Upper lobe of right lung (tissue), 1 donor: ENCODE measurements around the gene MCOLN1. TPM values are rescaled to one million over a fixed set of nuclear protein-coding genes. Genes with fewer than 3 reads are reported as not detected.
A peak's percentile ranks its signal among the peaks of the same experiment; 100 is the strongest.

ENCODE experiments used
- ATAC-seq: fragments of 200-7000 bp; cut with Tn5 transposase; one replicate; pipeline ENCODE4 v1.9.1; 2020; ENCODE audit warnings: mild to moderate bottlenecking, moderate library complexity
- DNase-seq: peaks from one replicate; pipeline ENCODE4 v3.0.0-alpha.2; 2020
- H3K27ac ChIP-seq: fragments of 200-600 bp; one replicate; pipeline ENCODE4 v1.8.0; 2022
- H3K27me3 ChIP-seq: fragments of 200-600 bp; one replicate; pipeline ENCODE4 v1.8.0; 2022; ENCODE audit warnings: mild to moderate bottlenecking
- H3K36me3 ChIP-seq: fragments of 200-600 bp; one replicate; pipeline ENCODE4 v1.8.0; 2022
- H3K4me1 ChIP-seq: fragments of 200-600 bp; one replicate; pipeline ENCODE4 v1.8.0; 2022
- H3K4me3 ChIP-seq: fragments of 200-600 bp; one replicate; pipeline ENCODE4 v1.8.0; 2022; ENCODE audit warnings: mild to moderate bottlenecking
- H3K9me3 ChIP-seq: fragments of 200-600 bp; one replicate; pipeline ENCODE4 v1.8.0; 2022
- intact Hi-C: fragments of 100-400 bp; cut with DNase I; formaldehyde crosslinking; loops from one replicate; pipeline ENCODE4 v1.11.0; 2022
- total RNA-seq: library from RNA; stranded (reverse); fragmentation: NEBNext Ultra II Directional; extraction: Animal tissue kit (Norgen Biotek cat#: 25700); gene quantifications from one replicate; pipeline ENCODE4 v1.2.1, GENCODE V29; 2021
- TF ChIP-seq, protein P1 (sequence below): fragments of 200-600 bp; IDR thresholded peaks from one replicate; pipeline ENCODE4 v1.8.0; 2022; ENCODE audit warnings: antibody characterized with exemption
- donor health status: DM: no; HTN: yes; CAD: no; lungs with severe emphysema.

The MCOLN1 gene
- total RNA-seq, 1 donor from 2014 or later, result 55.0 TPM

DNA sequence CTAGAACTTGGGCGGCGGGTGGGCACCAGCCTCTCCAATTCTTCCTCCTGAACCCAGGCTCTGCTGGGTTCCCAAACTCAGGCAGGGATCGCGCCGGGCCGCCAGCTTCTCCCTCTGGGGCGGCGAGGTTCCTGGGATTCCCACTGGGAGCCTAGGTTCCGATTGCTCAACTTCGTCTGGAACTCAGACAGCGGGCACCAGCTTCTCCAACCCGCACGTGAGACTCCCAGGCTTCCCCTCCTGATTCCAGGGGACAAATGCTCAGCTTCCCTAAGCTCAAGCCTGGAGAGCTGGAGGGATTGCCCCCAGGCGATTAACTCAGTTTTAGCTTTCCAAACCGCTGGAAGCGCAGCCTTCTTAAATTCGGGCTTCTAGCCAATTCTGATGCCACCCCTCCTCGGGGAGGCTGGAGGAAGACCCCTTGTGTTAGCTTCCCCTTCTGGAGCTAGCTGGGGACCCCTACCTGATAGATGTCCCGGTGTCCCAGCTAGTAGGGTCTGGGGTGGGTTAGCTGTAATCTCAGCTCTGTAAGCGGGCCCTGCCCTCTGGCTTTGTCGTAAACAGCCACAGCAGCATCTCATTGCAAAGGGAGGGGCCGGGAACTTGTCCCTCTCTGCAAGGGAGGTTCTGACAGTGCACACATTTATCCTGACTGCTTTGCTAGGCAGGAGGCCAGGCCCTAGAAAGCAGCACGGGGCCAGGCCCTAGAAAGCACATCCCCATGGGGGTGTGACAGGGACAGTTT is 671 bp downstream of the MCOLN1 start:
- TF ChIP-seq, protein P1, sequence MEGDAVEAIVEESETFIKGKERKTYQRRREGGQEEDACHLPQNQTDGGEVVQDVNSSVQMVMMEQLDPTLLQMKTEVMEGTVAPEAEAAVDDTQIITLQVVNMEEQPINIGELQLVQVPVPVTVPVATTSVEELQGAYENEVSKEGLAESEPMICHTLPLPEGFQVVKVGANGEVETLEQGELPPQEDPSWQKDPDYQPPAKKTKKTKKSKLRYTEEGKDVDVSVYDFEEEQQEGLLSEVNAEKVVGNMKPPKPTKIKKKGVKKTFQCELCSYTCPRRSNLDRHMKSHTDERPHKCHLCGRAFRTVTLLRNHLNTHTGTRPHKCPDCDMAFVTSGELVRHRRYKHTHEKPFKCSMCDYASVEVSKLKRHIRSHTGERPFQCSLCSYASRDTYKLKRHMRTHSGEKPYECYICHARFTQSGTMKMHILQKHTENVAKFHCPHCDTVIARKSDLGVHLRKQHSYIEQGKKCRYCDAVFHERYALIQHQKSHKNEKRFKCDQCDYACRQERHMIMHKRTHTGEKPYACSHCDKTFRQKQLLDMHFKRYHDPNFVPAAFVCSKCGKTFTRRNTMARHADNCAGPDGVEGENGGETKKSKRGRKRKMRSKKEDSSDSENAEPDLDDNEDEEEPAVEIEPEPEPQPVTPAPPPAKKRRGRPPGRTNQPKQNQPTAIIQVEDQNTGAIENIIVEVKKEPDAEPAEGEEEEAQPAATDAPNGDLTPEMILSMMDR, result no peak
- H3K4me3 ChIP-seq, result peak overlapping the region; percentile 92
- H3K27ac ChIP-seq, result peak overlapping the region; percentile 68
- no peaks in the 10 kb centered on the region for H3K27me3 ChIP-seq
- no peak for ATAC-seq
- DNase-seq, result no peak
- H3K9me3 ChIP-seq, result no peaks in the 10 kb centered on the region
- intact Hi-C loops, result no loop called here
- H3K4me1 ChIP-seq, result peaks cover 22% of the 10 kb centered on the region
- H3K36me3 ChIP-seq, result peaks cover 27% of the 10 kb centered on the region

DNA sequence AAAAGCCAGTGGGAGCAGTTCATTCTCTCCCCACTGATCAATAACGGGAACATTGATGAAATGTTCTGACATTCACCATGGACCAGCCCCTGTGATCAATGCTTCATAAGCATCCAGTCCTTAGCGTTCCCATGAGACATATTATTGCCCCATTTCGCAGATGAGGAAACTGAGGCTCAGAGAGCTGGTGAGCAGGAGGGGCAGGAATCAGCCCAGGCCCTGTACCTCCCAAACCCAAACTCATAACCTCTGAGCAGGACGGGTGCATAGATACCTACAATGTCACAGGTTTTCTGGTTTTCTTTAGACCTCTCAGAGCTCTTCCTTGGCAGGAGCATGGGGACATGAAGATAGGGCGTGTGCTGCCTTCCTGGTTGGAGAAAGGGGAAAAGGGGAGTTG is 2.1 kb downstream of the MCOLN1 start:
- intact Hi-C loops, result no loop called here
- DNase-seq, result no peak

DNA sequence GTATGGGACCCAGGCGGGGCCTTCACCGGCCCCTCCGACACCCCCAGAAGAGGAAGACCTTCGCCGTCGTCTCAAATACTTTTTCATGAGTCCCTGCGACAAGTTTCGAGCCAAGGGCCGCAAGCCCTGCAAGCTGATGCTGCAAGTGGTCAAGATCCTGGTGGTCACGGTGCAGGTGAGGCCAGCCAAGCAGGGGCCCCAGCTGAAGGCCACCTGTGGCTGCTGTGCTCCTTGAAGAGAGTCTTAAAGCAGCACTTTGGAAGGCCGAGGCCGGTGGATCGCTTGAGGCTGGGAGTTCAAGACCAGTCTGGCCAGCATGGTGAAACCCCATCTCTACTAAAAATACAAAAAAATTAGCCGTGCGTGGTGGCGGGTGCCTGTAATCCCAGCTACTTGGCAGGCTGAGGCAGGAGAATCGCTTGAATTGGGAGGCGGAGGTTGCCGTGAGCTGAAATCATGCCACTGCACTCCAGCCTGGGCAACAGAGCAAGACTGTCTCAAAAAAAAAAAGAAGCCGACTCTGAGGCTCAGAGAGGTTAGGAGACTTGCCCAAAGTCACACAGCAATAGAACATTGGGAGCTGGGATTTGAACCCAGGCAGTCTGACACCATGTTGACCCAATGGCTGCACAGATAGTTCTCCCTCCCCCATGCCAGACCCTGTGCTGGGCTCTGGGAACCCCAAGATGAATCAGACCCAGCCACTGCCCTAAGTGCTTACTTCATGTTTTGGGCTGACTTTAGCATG is 2.7 kb downstream of the MCOLN1 start:
- H3K27me3 ChIP-seq, result no peaks in the 10 kb centered on the region
- H3K27ac ChIP-seq, result no peak overlapping the region
- ATAC-seq (no peak), DNase-seq (no peak)
- peaks cover 22% of the 10 kb centered on the region for H3K4me1 ChIP-seq
- H3K4me3 ChIP-seq, result no peak overlapping the region
- intact Hi-C loops, result no loop called here
- no peaks in the 10 kb centered on the region for H3K9me3 ChIP-seq
- peaks cover 41% of the 10 kb centered on the region for H3K36me3 ChIP-seq
- TF ChIP-seq, protein P1, result no peak

More for the DNA sequence above, 2.1 kb downstream of the MCOLN1 start:
- Histone ChIP-seq H3K9me3 (no peaks in the 10 kb centered on the region), H3K36me3 (peaks cover 37% of the 10 kb centered on the region), H3K27me3 (no peaks in the 10 kb centered on the region), H3K27ac (no peak overlapping the region), H3K4me3 (no peak overlapping the region), H3K4me1 (peaks cover 22% of the 10 kb centered on the region)
- TF ChIP-seq, protein P1, result no peak
- ATAC-seq, result no peak

DNA sequence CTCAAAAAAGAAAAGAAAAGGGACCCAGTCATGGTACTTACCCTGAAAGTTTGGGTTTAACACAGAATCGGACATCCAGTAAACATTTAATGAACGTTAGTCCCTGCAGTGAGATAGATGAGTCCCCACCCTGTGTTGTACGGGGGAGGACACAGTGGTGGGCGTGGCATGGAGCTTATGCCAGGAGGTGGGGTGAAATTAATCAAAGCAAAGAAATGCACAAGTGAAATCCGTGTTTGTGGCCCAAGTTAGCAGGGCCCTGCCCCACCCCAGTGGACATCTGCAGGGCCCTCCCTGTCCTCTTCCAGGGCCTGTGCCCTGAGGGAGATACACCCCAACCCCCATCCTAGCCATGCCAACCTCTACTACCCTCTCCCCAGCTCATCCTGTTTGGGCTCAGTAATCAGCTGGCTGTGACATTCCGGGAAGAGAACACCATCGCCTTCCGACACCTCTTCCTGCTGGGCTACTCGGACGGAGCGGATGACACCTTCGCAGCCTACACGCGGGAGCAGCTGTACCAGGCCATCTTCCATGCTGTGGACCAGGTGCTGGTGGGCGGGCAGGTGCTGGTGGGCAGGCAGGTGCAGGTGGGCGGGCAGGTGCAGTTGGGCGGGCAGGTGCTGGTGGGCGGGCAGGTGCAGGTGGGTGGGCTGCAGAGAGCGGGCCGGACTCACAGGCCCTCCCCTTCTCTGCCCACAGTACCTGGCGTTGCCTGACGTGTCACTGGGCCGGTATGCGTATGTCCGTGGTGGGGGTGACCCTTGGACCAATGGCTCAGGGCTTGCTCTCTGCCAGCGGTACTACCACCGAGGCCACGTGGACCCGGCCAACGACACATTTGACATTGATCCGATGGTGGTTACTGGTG is 3.9 kb downstream of the MCOLN1 start:
- Histone ChIP-seq H3K27ac (no peak overlapping the region), H3K36me3 (peaks cover 49% of the 10 kb centered on the region), H3K4me3 (no peak overlapping the region), H3K9me3 (no peaks in the 10 kb centered on the region), H3K27me3 (no peaks in the 10 kb centered on the region), H3K4me1 (peaks cover 22% of the 10 kb centered on the region)
- intact Hi-C loops, result no loop called here
- TF ChIP-seq, protein P1, result no peak
- ATAC-seq, result no peak
- no peak for DNase-seq

DNA sequence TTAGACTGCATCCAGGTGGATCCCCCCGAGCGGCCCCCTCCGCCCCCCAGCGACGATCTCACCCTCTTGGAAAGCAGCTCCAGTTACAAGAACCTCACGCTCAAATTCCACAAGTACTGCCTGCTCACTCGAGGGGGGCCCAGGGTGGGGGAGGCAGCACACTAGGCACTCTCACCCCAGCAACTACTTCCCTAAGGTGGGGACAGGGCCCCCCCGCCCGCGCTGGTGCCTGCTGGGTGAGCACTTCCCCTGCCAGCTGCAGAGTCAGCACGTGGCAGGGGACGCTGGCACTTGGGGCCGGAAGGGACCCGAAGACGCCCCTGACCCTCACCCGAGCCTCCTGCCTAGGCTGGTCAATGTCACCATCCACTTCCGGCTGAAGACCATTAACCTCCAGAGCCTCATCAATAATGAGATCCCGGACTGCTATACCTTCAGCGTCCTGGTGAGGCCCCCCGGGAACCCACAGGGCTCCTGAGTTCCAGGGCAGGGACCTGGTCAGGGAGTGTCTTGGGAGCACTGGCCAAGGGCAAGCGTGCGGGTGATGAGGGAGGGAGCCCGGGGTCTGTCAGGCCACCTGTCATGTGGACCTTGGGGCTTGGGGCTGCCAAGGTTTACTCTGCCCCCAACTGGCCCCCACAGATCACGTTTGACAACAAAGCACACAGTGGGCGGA is 5.2 kb downstream of the MCOLN1 start:
- Histone ChIP-seq H3K4me1 (peaks cover 13% of the 10 kb centered on the region), H3K27ac (no peak overlapping the region), H3K36me3 (peaks cover 53% of the 10 kb centered on the region), H3K9me3 (no peaks in the 10 kb centered on the region), H3K27me3 (no peaks in the 10 kb centered on the region), H3K4me3 (no peak overlapping the region)
- no peak for DNase-seq
- TF ChIP-seq, protein P1, result no peak
- intact Hi-C loops, result no loop called here
- peak; percentile 55 for ATAC-seq
